GM18870 (cell line): Measurements from ENCODE around the gene PSMD12.
"Not testable (repeated sequence)": the region's sequence is repeated elsewhere in the genome, so short reads cannot be mapped to it uniquely, and the experiment has no call there.

Experiments
- ATAC-seq: cut with Tn5 transposase; IDR thresholded peaks from one replicate; pipeline ENCODE4 v1.9.1; 2021; ENCODE audit warnings: moderate library complexity; ENCODE audit not compliant: unreplicated experiment

Gene PSMD12

DNA sequence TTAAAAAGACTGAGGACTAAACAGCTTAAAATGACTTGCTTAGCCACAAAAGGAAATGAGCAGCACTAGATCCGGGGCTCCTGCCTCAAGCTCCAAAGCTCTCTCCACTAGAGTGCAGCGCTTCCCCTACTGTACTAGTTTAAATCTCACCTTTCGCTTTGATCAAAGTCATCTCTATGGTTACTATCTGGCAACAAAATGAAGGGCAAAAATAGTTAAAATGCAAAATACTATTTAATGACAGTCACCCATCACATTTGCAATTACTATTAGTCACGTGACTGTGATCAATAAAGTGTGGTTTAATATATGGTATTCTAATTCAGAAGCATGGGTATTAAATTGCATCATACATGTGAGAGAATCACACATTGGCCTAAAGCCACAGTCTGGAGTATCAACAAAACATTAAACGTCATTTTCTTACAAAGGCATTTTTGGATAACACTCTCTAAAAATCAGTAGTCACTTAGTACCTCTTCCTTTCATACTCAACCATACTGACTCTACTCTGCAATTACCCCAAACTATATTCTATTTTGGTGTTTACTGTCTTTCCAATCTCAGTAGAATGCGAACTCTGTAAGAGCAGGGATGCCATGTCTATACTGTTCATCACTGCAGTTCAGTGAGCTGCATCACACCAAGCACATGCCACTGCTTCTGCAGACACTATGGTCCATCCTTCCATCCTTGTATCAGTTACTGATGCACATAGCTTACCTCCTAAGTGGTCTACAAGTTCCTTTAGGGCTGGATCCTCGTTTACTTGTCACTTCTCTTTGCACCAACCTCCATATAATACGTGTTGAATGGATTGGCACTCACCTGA is 6.2 kb downstream of the PSMD12 start:
- ATAC-seq, result no peak

- no peak for ATAC-seq
Observed at GRCh38 chr17:67358612-67359011, 7.8 kb downstream of the PSMD12 start.

- no peak for ATAC-seq
Observed at GRCh38 chr17:67353929-67354574, 12.3 kb downstream of the PSMD12 start.

DNA sequence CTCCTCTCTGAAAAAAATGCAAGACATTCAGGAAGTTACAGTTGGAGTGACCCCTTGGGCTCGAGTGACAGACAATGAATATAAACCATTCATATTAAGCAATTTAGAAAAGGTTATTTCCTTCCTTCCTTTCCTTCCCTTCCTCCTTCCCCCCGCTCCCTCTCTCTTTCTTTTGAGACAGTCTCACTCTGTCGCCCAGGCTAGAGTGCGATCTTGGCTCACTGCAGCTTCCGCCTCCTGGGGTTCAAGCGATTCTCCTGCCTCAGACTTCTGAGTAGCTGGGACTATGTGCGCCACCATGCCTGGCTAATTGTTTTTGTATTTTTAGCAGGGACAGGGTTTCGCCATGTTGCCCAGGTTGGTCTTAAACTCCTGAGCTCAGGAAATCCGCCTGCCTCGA is 13.2 kb downstream of the PSMD12 start:
- no peak for ATAC-seq

- no peak for ATAC-seq
Observed at GRCh38 chr17:67349420-67349819, 17.0 kb downstream of the PSMD12 start.

DNA sequence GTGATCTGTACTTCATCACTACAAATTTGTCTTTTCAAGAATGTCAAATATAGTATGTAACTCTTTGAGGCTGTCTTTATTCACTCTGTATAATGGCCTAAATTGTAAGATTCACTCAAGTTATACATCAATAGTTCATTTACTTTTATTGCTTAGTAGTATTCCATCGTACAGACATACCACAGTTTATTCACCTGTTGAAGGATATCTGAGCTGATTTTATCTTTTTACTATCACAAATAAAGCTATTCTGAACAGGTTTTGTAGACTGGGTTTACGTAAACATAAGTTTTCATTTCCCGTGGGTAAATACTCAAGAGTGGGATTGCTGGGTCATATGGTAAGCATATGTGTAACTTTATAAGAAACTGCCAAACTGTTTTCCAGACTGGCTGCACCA is 18.6 kb downstream of the PSMD12 start:
- ATAC-seq, result no peak

GRCh38 chr17:67343237-67343636 is 23.1 kb downstream of the PSMD12 start:
- no peak for ATAC-seq

DNA sequence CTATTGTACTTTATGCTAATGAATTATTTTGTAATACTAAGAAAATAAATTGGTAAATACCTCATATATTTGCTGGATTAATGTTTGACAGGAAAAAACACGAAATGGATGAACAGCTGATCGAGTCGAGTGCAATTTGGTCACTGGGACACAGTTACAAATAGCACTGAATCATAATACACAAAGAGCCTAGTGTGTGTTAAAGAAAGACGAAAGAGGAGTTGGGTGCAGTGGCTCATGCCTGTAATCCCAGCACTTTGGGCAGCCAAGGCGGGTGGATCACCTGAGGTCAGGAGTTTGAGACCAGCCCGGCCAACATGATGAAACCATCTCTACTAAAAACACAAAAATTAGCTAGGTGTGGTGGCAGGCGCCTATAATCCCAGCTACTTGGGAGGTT is 28.0 kb downstream of the PSMD12 start:
- not testable (repeated sequence) for ATAC-seq

DNA sequence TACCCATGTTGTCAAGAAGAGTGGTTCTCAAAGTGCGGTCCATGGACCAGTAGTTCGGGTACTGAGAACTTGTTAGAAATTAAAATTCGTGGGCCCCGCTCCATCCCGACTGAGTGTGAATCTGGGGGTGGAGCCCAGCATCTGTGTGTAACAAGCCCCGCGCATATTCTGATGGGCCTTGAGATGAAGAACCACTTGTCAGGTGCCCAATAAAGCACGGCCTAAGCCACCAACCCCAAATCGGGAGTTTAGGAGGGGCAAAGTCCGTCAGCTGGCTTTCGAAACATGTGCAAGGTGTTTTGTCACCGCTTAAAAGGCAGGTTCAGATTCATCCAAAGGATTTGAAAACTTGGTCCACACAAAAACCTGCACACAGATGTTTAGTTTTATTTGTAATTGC is 29.5 kb downstream of the PSMD12 start:
- no peak for ATAC-seq

DNA sequence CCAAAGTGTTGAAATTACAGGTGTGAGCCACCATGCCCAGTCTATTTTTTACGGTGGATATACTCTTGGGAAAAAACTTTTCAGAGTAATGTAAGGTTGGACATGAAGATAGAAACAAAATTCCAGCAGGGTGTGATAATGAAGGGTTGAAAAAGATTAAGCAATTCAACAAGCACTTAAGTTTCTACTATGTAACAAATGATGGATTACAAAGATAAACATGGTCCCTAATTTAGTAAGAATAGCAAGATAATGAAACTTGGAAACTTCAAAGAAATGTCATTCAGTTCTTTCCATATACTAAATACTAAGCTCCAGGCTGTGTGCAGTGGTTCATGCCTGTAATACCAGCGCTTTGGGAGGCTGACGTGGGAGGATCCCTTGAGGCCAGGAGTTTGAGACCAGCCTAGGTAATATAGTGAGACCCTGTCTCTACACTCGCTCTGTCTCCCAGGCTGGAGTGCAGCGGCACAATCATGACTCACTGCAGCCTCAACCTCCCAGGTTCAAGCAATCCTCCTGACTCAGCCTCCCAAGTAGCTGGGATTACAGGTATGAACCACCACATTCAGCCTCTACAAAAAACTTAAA is 31.0 kb downstream of the PSMD12 start:
- ATAC-seq, result no peak

DNA sequence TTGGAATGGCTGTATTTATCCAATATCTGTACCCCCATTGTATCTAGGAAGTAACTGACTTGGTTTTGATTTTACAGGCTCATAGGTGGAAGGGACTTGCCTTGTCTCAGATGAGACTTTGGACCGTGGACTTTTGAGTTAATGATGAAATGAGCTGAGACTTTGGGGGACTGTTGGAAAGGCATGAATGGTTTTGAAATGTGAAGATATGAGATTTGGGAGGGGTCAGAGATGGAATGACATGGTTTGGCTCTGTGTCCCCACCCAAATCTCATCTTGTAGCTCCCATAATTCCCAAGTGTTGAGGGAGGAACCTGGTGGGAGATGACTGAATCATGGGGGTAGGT is 34.2 kb downstream of the PSMD12 start:
- ATAC-seq, result not testable (repeated sequence)

- ATAC-seq, result not testable (repeated sequence)
Observed at GRCh38 chr17:67331381-67332161, 34.8 kb downstream of the PSMD12 start.

DNA sequence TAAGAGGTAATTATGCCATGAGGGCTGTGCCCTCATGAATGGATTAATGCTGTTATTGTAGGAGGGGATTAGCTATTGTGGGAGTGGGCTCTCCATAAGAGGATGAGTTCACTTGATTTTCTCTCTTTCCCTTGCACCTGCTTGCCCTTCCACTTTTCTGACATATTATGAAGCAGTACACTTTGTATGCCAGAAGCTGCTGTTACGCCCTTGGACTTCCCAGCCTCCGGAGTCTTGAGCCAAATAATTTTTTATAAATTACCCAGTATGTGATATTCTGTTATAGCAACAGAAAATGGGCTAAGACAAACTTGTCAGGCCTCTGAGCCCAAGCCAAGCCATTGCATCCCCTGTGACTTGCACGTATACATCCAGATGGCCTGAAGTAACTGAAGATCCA is 38.4 kb downstream of the PSMD12 start:
- no peak for ATAC-seq

GRCh38 chr17:67326959-67327745 is 39.2 kb downstream of the PSMD12 start:
- not testable (repeated sequence) for ATAC-seq

GRCh38 chr17:67326440-67326839 is 39.9 kb downstream of the PSMD12 start:
- no peak for ATAC-seq

- no peak for ATAC-seq
Observed at GRCh38 chr17:67324330-67324729, 42.0 kb downstream of the PSMD12 start.

DNA sequence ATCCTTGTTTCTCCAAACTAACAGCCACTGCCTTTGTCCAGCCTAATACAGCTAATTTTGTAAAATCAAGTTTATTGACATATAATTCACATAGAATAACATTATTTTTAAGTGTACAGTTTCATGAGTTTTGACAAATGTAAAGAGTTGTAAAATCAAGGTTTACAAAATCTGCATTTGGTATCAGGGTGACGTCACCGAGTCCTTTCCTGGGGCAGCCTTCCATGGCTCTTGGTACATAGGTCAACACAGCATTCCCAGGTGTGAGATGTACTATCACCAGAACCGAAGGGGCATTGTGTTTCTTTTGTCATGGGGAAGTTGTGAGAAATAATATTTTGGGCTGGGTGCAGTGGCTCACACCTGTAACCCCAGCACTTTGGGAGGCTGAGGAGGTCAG is 42.9 kb downstream of the PSMD12 start:
- no peak for ATAC-seq

DNA sequence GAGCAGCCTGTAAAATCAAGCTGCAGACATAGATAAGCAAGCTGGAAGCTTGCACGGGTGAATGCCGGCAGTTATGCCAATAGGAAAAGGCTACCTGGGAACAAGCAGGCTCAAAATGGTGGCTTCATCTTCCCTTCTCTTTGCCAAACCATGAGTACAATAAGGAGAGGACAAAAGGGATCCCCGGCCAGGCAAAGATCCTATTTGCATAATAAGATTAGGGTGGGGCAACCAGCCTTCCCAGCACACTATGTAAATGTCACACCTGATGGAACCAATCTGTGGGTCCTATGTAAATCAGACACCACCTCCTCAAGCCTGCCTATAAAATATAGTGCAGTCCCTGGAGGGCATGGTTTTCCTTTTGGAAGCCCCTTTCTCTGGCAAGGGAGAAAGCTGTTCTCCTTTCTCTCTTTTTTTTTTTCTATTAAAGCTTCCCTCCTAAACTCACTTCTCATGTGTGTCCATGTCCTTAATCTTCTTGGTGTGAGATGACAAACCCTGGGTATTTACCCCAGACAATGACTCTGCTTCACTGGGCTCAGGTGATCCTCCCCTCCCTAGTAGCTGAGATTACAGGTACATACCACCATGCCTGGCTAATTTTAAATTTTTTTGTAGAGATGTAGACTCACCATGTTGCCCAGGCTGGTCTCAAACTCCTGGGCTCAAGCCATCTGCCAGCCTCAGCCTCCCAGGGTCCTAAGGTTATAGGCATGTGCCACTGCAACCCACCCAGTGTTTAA is 44.2 kb downstream of the PSMD12 start:
- no peak for ATAC-seq

GRCh38 chr17:67321486-67321885 is 44.9 kb downstream of the PSMD12 start:
- not testable (repeated sequence) for ATAC-seq

- ATAC-seq, result no peak
Observed at GRCh38 chr17:67316781-67317180, 49.6 kb downstream of the PSMD12 start.
